Activated T-cell treated with anti-CD3 and anti-CD28 coated beads for 24 hours (primary cell): ENCODE data around the gene NDUFC2.
"Not testable (repeated sequence)": the region's sequence is repeated elsewhere in the genome, so short reads cannot be mapped to it uniquely, and the experiment has no call there.

Experiments used
- DNase-seq: peaks from one replicate; pipeline ENCODE4 v3.0.0-alpha.2; 2020; ENCODE audit warnings: low read depth

The NDUFC2 gene

GRCh38 chr11:78080084-78080817, 589 bp upstream of the NDUFC2 start:
- no peak for DNase-seq

- DNase-seq = no peak
Measured at GRCh38 chr11:78078218-78079167, 1.2 kb downstream of the NDUFC2 start.

- DNase-seq = not testable (repeated sequence)
Measured at GRCh38 chr11:78077592-78077991, 2.1 kb downstream of the NDUFC2 start.

GRCh38 chr11:78076733-78077403, 2.8 kb downstream of the NDUFC2 start:
- DNase-seq = no peak

- no peak for DNase-seq
Measured at GRCh38 chr11:78074756-78075155, 4.9 kb downstream of the NDUFC2 start.

- DNase-seq = no peak
Measured at GRCh38 chr11:78072455-78072854, 7.2 kb downstream of the NDUFC2 start.

GRCh38 chr11:78071717-78072116, 7.9 kb downstream of the NDUFC2 start:
- DNase-seq = no peak

- DNase-seq = no peak
Measured at GRCh38 chr11:78070621-78071020, 9.0 kb downstream of the NDUFC2 start.

- DNase-seq = no peak
Measured at GRCh38 chr11:78069465-78069864, 10.2 kb downstream of the NDUFC2 start.

GRCh38 chr11:78067704-78068103, 12.0 kb downstream of the NDUFC2 start:
- DNase-seq = no peak

GRCh38 chr11:78066471-78066870, 13.2 kb downstream of the NDUFC2 start:
- no peak for DNase-seq

GRCh38 chr11:78065203-78065602, 14.5 kb downstream of the NDUFC2 start:
- DNase-seq = no peak

GRCh38 chr11:78063440-78064181, 16.1 kb downstream of the NDUFC2 start, which contains the start of gene THRSP:
THRSP (plus strand) TSS chr11:78063861; CDS start chr11:78063882, 21 bp downstream.
- DNase-seq = no peak

- no peak for DNase-seq
Measured at GRCh38 chr11:78062671-78063070, 17.0 kb downstream of the NDUFC2 start.

- DNase-seq = no peak
Measured at GRCh38 chr11:78061921-78062311, 17.7 kb downstream of the NDUFC2 start.

GRCh38 chr11:78061088-78061920, 18.4 kb downstream of the NDUFC2 start:
- DNase-seq = no peak

GRCh38 chr11:78060533-78060932, 19.1 kb downstream of the NDUFC2 start:
- no peak for DNase-seq

- not testable (repeated sequence) for DNase-seq
Measured at GRCh38 chr11:78059749-78060328, 19.8 kb downstream of the NDUFC2 start.

- DNase-seq = no peak
Measured at GRCh38 chr11:78057462-78058055, 22.1 kb downstream of the NDUFC2 start.

GRCh38 chr11:78056093-78056492, 23.6 kb downstream of the NDUFC2 start:
- no peak for DNase-seq
